A549 treated with DMSO at 1 μM for 4 hours (cell line): ENCODE results near the gene NAP1L4. TPM values are rescaled to one million over a fixed set of nuclear protein-coding genes. Genes with fewer than 3 reads are reported as not detected.

Experiments
- total RNA-seq: library from RNA; stranded (reverse); fragments of 200-300 nt; extraction: Qiagen RNA extraction; gene quantifications from 5 replicates; pipeline ENCODE4 v1.2.3, GENCODE V29; 2022; ENCODE audit warnings: low read depth

The NAP1L4 gene, protein sequence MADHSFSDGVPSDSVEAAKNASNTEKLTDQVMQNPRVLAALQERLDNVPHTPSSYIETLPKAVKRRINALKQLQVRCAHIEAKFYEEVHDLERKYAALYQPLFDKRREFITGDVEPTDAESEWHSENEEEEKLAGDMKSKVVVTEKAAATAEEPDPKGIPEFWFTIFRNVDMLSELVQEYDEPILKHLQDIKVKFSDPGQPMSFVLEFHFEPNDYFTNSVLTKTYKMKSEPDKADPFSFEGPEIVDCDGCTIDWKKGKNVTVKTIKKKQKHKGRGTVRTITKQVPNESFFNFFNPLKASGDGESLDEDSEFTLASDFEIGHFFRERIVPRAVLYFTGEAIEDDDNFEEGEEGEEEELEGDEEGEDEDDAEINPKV
- total RNA-seq: 107 to 131 TPM (median 127 TPM) in 5 replicates

DNA sequence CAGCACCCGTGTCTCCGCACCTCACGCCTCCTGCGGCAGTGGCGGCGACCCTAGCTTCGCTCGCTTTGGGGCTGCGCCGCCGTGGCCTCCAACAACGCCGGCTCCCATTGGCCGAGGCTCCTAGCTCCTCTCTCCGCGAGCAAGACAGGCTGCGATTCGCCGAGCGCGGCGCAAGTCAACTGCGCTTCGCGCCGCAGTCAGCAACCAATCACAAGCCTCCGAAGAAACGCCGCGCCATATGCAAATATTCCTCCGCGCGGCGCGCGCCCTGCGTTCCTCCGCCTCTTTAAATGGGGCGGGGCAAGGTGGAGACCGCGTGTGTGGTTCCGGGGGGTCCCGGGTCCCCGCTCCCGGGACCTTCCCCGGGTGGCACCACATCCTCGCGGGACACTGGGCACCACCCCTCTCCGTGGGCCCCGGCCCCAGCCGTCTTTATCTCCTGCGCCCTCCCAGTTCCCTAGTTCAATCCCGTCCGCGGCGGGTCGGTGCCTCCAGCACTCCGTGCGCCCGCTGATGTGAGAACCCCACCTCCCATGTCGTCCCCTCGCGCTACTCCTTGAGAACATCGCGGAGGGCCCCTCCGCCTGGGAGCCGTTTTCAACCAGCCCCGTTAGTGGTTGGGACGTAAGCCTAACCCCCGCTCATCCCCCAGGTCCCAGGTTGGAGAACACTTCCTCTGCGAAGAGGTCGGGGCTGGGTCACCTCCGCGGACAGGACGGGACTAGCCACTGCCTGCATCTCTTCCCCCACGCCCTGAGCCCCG lies at the start of gene NAP1L4:
TSS of gene NAP1L4 (minus strand) at position 96 of the 763 bp plus-strand sequence. CDS start 13,109 bp downstream, outside the sequence.

DNA sequence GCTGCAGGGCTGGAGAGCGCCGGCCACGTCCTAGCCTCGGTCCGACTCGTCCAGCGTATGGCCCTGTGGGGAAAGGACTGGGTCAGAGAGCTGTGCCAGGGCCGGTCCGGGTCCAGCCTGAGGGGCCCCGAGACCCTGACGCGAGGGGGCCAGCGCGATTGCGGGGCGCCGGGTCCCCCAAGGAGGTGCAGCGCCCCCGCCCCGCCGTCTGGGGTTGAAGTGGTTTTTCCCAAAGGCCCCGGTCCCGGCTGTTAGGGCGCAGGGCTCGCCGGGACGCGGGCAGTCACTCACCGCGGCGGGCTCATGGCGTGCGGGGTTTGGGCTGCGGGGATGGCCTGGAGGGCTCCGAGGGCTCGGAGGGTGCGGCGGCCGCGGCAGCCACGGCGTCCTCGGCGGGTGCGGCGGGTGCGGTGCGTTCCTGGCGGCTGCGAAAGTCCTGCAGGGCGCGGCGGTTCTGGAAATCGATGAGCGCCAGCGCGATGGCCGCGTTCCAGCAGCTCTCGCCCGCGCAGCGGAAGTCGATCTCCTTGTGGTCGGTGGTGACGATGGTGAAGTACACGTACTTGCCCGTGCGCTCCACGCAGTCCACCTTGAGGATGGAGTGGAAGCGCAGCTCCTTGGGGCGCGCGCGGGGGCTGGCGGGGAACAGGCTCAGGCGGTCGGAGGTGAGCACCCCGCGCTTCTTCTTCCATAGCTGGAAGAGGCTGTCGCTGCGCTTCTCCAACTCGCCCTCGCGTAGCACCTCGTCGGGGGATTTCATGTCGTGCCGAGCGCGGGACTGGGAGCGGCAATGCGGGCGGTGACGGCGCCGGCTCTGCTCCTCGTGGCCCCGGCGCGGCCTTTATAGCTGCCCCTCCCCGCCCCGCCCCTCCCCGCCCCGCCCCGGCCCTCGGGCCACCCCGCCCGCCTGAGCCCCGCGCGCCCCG lies 63.3 kb downstream of the NAP1L4 start, which contains the start of gene PHLDA2:
TSS of gene PHLDA2 (minus strand) at position 816 of the 926 bp plus-strand sequence. CDS start at position 760, 56 bp downstream.

Other genes starting within 250 kb of the NAP1L4 start
- 0.58 to 0.76 TPM (median 0.66 TPM) in 5 replicates for gene CDKN1C, start 106.6 kb downstream of the NAP1L4 start, total RNA-seq
- 108 to 163 TPM (median 129 TPM) in 5 replicates for gene PHLDA2, start 62.9 kb downstream of the NAP1L4 start, total RNA-seq
- gene CARS1, start 65.1 kb upstream of the NAP1L4 start, total RNA-seq: 57.0 to 66.1 TPM (median 64.4 TPM) in 5 replicates
- 4.7 to 7.3 TPM (median 5.0 TPM) in 5 replicates for gene OSBPL5, start 173.0 kb upstream of the NAP1L4 start, total RNA-seq
- gene MRGPRG, start 226.5 kb upstream of the NAP1L4 start, total RNA-seq: not detected in 5 replicates
- 0.06 to 0.21 TPM (median 0.10 TPM) in 5 replicates for gene MRGPRE, start 240.1 kb upstream of the NAP1L4 start, total RNA-seq